ENCODE measurements around the gene TRAF3IP1. TPM values are rescaled to one million over a fixed set of nuclear protein-coding genes. Genes with fewer than 3 reads are reported as not detected.

Gene TRAF3IP1
- total and polyA plus RNA-seq, 2 of the 13 experiments (the other 11 are each of a cell fraction or from before 2014, with no cell fraction given), result 4.1 to 12.9 TPM

- TF ChIP-seq, protein P1, sequence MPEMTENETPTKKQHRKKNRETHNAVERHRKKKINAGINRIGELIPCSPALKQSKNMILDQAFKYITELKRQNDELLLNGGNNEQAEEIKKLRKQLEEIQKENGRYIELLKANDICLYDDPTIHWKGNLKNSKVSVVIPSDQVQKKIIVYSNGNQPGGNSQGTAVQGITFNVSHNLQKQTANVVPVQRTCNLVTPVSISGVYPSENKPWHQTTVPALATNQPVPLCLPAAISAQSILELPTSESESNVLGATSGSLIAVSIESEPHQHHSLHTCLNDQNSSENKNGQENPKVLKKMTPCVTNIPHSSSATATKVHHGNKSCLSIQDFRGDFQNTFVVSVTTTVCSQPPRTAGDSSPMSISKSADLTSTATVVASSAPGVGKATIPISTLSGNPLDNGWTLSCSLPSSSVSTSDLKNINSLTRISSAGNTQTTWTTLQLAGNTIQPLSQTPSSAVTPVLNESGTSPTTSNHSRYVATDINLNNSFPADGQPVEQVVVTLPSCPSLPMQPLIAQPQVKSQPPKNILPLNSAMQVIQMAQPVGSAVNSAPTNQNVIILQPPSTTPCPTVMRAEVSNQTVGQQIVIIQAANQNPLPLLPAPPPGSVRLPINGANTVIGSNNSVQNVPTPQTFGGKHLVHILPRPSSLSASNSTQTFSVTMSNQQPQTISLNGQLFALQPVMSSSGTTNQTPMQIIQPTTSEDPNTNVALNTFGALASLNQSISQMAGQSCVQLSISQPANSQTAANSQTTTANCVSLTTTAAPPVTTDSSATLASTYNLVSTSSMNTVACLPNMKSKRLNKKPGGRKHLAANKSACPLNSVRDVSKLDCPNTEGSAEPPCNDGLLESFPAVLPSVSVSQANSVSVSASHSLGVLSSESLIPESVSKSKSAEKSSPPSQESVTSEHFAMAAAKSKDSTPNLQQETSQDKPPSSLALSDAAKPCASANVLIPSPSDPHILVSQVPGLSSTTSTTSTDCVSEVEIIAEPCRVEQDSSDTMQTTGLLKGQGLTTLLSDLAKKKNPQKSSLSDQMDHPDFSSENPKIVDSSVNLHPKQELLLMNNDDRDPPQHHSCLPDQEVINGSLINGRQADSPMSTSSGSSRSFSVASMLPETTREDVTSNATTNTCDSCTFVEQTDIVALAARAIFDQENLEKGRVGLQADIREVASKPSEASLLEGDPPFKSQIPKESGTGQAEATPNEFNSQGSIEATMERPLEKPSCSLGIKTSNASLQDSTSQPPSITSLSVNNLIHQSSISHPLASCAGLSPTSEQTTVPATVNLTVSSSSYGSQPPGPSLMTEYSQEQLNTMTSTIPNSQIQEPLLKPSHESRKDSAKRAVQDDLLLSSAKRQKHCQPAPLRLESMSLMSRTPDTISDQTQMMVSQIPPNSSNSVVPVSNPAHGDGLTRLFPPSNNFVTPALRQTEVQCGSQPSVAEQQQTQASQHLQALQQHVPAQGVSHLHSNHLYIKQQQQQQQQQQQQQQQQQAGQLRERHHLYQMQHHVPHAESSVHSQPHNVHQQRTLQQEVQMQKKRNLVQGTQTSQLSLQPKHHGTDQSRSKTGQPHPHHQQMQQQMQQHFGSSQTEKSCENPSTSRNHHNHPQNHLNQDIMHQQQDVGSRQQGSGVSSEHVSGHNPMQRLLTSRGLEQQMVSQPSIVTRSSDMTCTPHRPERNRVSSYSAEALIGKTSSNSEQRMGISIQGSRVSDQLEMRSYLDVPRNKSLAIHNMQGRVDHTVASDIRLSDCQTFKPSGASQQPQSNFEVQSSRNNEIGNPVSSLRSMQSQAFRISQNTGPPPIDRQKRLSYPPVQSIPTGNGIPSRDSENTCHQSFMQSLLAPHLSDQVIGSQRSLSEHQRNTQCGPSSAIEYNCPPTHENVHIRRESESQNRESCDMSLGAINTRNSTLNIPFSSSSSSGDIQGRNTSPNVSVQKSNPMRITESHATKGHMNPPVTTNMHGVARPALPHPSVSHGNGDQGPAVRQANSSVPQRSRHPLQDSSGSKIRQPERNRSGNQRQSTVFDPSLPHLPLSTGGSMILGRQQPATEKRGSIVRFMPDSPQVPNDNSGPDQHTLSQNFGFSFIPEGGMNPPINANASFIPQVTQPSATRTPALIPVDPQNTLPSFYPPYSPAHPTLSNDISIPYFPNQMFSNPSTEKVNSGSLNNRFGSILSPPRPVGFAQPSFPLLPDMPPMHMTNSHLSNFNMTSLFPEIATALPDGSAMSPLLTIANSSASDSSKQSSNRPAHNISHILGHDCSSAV (CRISPR knock-in tag; IDR thresholded peaks at IDR 0.05; ENCODE audit: borderline replicate concordance), result no peak; the same call in 1 of the 2 replicates
- TF ChIP-seq THAP9 (CRISPR knock-in tag; IDR thresholded peaks at IDR 0.05; ENCODE audit: borderline replicate concordance) (peak; percentile 65), ZNF530 (CRISPR knock-in tag; IDR thresholded peaks at IDR 0.05; ENCODE audit: low read depth) (no peak), HOXA5 (CRISPR knock-in tag; IDR thresholded peaks at IDR 0.05) (0 out of 2 replicates have a peak, but pooled peaks have one; percentile 65), ZNF709 (CRISPR knock-in tag; IDR thresholded peaks at IDR 0.05) (peak; percentile 77; the same call in 1 of the 2 replicates), ZSCAN9 (CRISPR knock-in tag; IDR thresholded peaks at IDR 0.05; ENCODE audit: borderline replicate concordance) (peak; percentile 1; the same call in 1 of the 2 replicates), SAFB2 (CRISPR knock-in tag; IDR thresholded peaks at IDR 0.05; ENCODE audit: borderline replicate concordance, low read depth) (no peak; the same call in 1 of the 2 replicates), ZNF513 (CRISPR knock-in tag; conservative IDR thresholded peaks at IDR 0.05) (0 out of 2 replicates have a peak, but pooled peaks have one; percentile 11), KMT2B (CRISPR knock-in tag; IDR thresholded peaks at IDR 0.05) (peak; percentile 60), SP140L (CRISPR knock-in tag; IDR thresholded peaks at IDR 0.05; ENCODE audit: borderline replicate concordance) (no peak), ZNF138 (CRISPR knock-in tag; IDR thresholded peaks at IDR 0.05; ENCODE audit: low read depth) (peak; percentile 52; the same call in 1 of the 2 replicates), GABPB1 (CRISPR knock-in tag; IDR thresholded peaks at IDR 0.05) (peak; percentile 95), NBN (conservative IDR thresholded peaks at IDR 0.05) (no peak), ZNF792 (CRISPR knock-in tag; IDR thresholded peaks at IDR 0.05) (peak; percentile 52; the same call in 1 of the 2 replicates)
- TF ChIP-seq, protein P2, sequence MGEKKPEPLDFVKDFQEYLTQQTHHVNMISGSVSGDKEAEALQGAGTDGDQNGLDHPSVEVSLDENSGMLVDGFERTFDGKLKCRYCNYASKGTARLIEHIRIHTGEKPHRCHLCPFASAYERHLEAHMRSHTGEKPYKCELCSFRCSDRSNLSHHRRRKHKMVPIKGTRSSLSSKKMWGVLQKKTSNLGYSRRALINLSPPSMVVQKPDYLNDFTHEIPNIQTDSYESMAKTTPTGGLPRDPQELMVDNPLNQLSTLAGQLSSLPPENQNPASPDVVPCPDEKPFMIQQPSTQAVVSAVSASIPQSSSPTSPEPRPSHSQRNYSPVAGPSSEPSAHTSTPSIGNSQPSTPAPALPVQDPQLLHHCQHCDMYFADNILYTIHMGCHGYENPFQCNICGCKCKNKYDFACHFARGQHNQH (CRISPR knock-in tag; IDR thresholded peaks at IDR 0.05), result no peak
Observed at GRCh38 chr2:238426568-238427434, 106.5 kb downstream of the TRAF3IP1 start, which contains the start of gene ASB1 (continued).
